Measurements from ENCODE around the gene CKS1B. TPM values are rescaled to one million over a fixed set of nuclear protein-coding genes. Genes with fewer than 3 reads are reported as not detected.

CKS1B gene
- total RNA-seq, 1 experiment from 2014 or later: 259 TPM

GRCh38 chr1:155024315-155024714, 49.8 kb downstream of the CKS1B start:
- Mint-ChIP-seq H3K27ac (ENCODE audit: unreplicated experiment) (no peak overlapping the region), H3K4me3 (ENCODE audit: unreplicated experiment) (no peak overlapping the region), H3K36me3 (ENCODE audit: insufficient read depth, unreplicated experiment) (peaks cover 27% of the 10 kb centered on the region), H3K4me1 (ENCODE audit: low read depth, unreplicated experiment) (peaks cover 25% of the 10 kb centered on the region), H3K27me3 (ENCODE audit: insufficient read depth, unreplicated experiment) (no peaks in the 10 kb centered on the region), H3K9me3 (ENCODE audit: unreplicated experiment) (no peaks in the 10 kb centered on the region)
- intact Hi-C loops (cut with micrococcal nuclease; ENCODE audit: unreplicated experiment): no loop called here
- H3K36me3 ChIP-seq (ENCODE audit: control insufficient read depth, insufficient read depth, low read length): no peaks in the 10 kb centered on the region
- H3K4me3 ChIP-seq (ENCODE audit: low read depth, low read length): no peak overlapping the region
- no peak for TF ChIP-seq CTCF (IDR thresholded peaks at IDR 0.05; ENCODE audit: insufficient read depth in 1 of 2, low read depth in 1 of 2, low read length in 1 of 2, severe bottlenecking in 1 of 2, unreplicated experiment in 1 of 2)
- ChIA-PET POLR2A (no interaction called here), CTCF (interaction anchor here (1.0 kb wide), 2 partner anchors 27 to 81 kb away, joined by 3 to 4 read pairs; partner anchors contain the start of gene ADAM15)
- no peaks in the 10 kb centered on the region for H3K27me3 ChIP-seq (replicated peaks; ENCODE audit: control insufficient read depth, insufficient read depth, low read length)
- no peak for DNase-seq
- no TSS peak for BruUV-seq (replicated peaks)
- peaks cover 10% of the 10 kb centered on the region for H3K4me1 ChIP-seq
- H3K9me3 ChIP-seq: no peaks in the 10 kb centered on the region

- Histone ChIP-seq H3K36me3 (ENCODE audit: control insufficient read depth, insufficient read depth, low read length) (no peaks in the 10 kb centered on the region), H3K27me3 (replicated peaks; ENCODE audit: control insufficient read depth, insufficient read depth, low read length) (no peaks in the 10 kb centered on the region), H3K4me1 (peaks cover 10% of the 10 kb centered on the region), H3K4me3 (ENCODE audit: low read depth, low read length) (no peak overlapping the region), H3K9me3 (no peaks in the 10 kb centered on the region)
- peaks cover 14% of the 10 kb centered on the region for H3K4me1 Mint-ChIP-seq (ENCODE audit: low read depth, unreplicated experiment)
- CTCF ChIA-PET: interaction anchor here (1.1 kb wide), 1 partner anchor 8 kb away, joined by 3 read pairs; no protein-coding TSS in a partner anchor
- H3K4me3 Mint-ChIP-seq (ENCODE audit: unreplicated experiment): no peak overlapping the region
- no peak for TF ChIP-seq CTCF (IDR thresholded peaks at IDR 0.05; ENCODE audit: insufficient read depth in 1 of 2, low read depth in 1 of 2, low read length in 1 of 2, severe bottlenecking in 1 of 2, unreplicated experiment in 1 of 2)
- H3K36me3 Mint-ChIP-seq (ENCODE audit: insufficient read depth, unreplicated experiment): peaks cover 9% of the 10 kb centered on the region
- H3K27me3 Mint-ChIP-seq (ENCODE audit: insufficient read depth, unreplicated experiment): no peaks in the 10 kb centered on the region
- no peak overlapping the region for H3K27ac Mint-ChIP-seq (ENCODE audit: unreplicated experiment)
- BruUV-seq (replicated peaks): no TSS peak
- DNase-seq: no peak
- POLR2A ChIA-PET: no interaction called here
- H3K9me3 Mint-ChIP-seq (ENCODE audit: unreplicated experiment): no peaks in the 10 kb centered on the region
- intact Hi-C loops (cut with micrococcal nuclease; ENCODE audit: unreplicated experiment): no loop called here
Observed at GRCh38 chr1:155026154-155026553, 51.7 kb downstream of the CKS1B start.

- H3K9me3 ChIP-seq: no peaks in the 10 kb centered on the region
- Mint-ChIP-seq H3K36me3 (ENCODE audit: insufficient read depth, unreplicated experiment) (peaks cover 5% of the 10 kb centered on the region), H3K9me3 (ENCODE audit: unreplicated experiment) (no peaks in the 10 kb centered on the region), H3K27me3 (ENCODE audit: insufficient read depth, unreplicated experiment) (no peaks in the 10 kb centered on the region), H3K27ac (ENCODE audit: unreplicated experiment) (no peak overlapping the region), H3K4me3 (ENCODE audit: unreplicated experiment) (no peak overlapping the region), H3K4me1 (ENCODE audit: low read depth, unreplicated experiment) (peaks cover 11% of the 10 kb centered on the region)
- no peaks in the 10 kb centered on the region for H3K36me3 ChIP-seq (ENCODE audit: control insufficient read depth, insufficient read depth, low read length)
- intact Hi-C loops (cut with micrococcal nuclease; ENCODE audit: unreplicated experiment): no loop called here
- CTCF ChIA-PET: interaction anchor here (1.1 kb wide), 1 partner anchor 9 kb away, joined by 3 read pairs; no protein-coding TSS in a partner anchor
- TF ChIP-seq CTCF (IDR thresholded peaks at IDR 0.05; ENCODE audit: insufficient read depth in 1 of 2, low read depth in 1 of 2, low read length in 1 of 2, severe bottlenecking in 1 of 2, unreplicated experiment in 1 of 2): no peak
- H3K4me1 ChIP-seq: peaks cover 10% of the 10 kb centered on the region
- no TSS peak for BruUV-seq (replicated peaks)
- POLR2A ChIA-PET: no interaction called here
- H3K27me3 ChIP-seq (replicated peaks; ENCODE audit: control insufficient read depth, insufficient read depth, low read length): no peaks in the 10 kb centered on the region
- no peak for DNase-seq
- no peak overlapping the region for H3K4me3 ChIP-seq (ENCODE audit: low read depth, low read length)
Observed at GRCh38 chr1:155026588-155026987, 52.1 kb downstream of the CKS1B start.

Small RNAs within 50 kb of the gene (microRNA-seq; reads per million reads assigned to microRNA genes)
- not detected for gene MIR4258

Other genes with a start within 250 kb of the CKS1B start
- 0.05 TPM in 1 of 2 replicates, not detected in the other for gene KCNN3, start 104.4 kb upstream of the CKS1B start, total RNA-seq (2022)
- 25.1 and 25.2 TPM in 2 replicates for gene PMVK, start 38.0 kb upstream of the CKS1B start, total RNA-seq (2022)
- 24.0 and 24.6 TPM in 2 replicates for gene PBXIP1, start 18.6 kb upstream of the CKS1B start, total RNA-seq (2022)
- gene PYGO2, start 12.9 kb upstream of the CKS1B start, total RNA-seq (2022): 34.1 and 34.9 TPM in 2 replicates
- gene SHC1, start 3.9 kb upstream of the CKS1B start, total RNA-seq (2022): 58.0 and 59.6 TPM in 2 replicates
- gene FLAD1, start 8.7 kb downstream of the CKS1B start, total RNA-seq (2022): 51.3 and 61.5 TPM in 2 replicates
- gene LENEP, start 18.9 kb downstream of the CKS1B start, total RNA-seq (2022): 0.50 and 0.53 TPM in 2 replicates
- 42.9 and 46.8 TPM in 2 replicates for gene ZBTB7B, start 28.1 kb downstream of the CKS1B start, total RNA-seq (2022)
- gene DCST2, start 59.1 kb downstream of the CKS1B start, total RNA-seq (2022): 0.26 and 0.61 TPM in 2 replicates
- 0.32 TPM in 1 of 2 replicates, not detected in the other for gene DCST1, start 59.1 kb downstream of the CKS1B start, total RNA-seq (2022)
- 44.0 and 48.2 TPM in 2 replicates for gene ADAM15, start 76.6 kb downstream of the CKS1B start, total RNA-seq (2022)
- gene EFNA4, start 89.1 kb downstream of the CKS1B start, total RNA-seq (2022): 13.8 and 16.0 TPM in 2 replicates
- gene EFNA3, start 104.2 kb downstream of the CKS1B start, total RNA-seq (2022): 3.4 and 3.5 TPM in 2 replicates
- 42.5 and 47.9 TPM in 2 replicates for gene EFNA1, start 153.2 kb downstream of the CKS1B start, total RNA-seq (2022)
- gene SLC50A1, start 161.2 kb downstream of the CKS1B start, total RNA-seq (2022): 38.4 and 43.6 TPM in 2 replicates
- 27.8 and 30.7 TPM in 2 replicates for gene DPM3, start 165.8 kb downstream of the CKS1B start, total RNA-seq (2022)
- 215 and 219 TPM in 2 replicates for gene KRTCAP2, start 198.6 kb downstream of the CKS1B start, total RNA-seq (2022)
- 0.11 TPM in 1 of 2 replicates, not detected in the other for gene TRIM46, start 199.2 kb downstream of the CKS1B start, total RNA-seq (2022)
- 6.2 and 7.4 TPM in 2 replicates for gene THBS3, start 233.2 kb downstream of the CKS1B start, total RNA-seq (2022)
- gene MTX1, start 234.0 kb downstream of the CKS1B start, total RNA-seq (2022): 64.9 and 65.3 TPM in 2 replicates